NCI-H82 (cell line): Measurements from ENCODE around the gene IL1RN.
"Not testable (repeated sequence)": the region's sequence is repeated elsewhere in the genome, so short reads cannot be mapped to it uniquely, and the experiment has no call there.

Experiments
- DNase-seq: peaks from one replicate; lab custom pipeline; 2025; lab: John Stamatoyannopoulos, UW

IL1RN gene

DNA sequence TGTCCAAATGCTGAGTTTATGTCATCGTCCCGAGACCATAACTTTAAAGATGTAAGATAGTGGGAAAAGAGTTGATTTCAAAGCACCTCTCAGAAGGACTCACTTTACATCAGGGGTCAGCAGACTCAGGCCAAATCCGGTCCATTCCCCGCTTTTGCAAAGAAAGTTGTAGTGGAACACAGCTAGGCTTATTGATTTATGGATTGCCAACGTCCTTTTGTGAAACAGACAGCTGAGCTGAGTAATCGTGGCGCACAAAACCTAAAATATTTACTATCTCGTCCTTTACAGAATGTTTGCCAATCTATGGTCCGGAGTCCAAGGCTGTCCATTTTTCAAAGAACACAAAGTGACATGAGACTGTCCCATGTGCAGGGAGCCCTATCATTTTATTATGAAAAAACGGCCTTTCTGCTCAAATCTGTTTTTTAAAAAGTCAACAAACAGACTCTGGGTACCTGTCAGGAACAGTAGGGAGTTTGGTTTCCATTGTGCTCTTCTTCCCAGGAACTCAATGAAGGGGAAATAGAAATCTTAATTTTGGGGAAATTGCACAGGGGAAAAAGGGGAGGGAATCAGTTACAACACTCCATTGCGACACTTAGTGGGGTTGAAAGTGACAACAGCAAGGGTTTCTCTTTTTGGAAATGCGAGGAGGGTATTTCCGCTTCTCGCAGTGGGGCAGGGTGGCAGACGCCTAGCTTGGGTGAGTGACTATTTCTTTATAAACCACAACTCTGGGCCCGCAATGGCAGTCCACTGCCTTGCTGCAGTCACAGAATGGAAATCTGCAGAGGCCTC is at the start of gene IL1RN:
Gene IL1RN, plus strand, starts transcription at position 754 of the 801 bp plus-strand sequence. Its CDS starts 27 bp downstream, at position 781.
- DNase-seq: no peak

DNA sequence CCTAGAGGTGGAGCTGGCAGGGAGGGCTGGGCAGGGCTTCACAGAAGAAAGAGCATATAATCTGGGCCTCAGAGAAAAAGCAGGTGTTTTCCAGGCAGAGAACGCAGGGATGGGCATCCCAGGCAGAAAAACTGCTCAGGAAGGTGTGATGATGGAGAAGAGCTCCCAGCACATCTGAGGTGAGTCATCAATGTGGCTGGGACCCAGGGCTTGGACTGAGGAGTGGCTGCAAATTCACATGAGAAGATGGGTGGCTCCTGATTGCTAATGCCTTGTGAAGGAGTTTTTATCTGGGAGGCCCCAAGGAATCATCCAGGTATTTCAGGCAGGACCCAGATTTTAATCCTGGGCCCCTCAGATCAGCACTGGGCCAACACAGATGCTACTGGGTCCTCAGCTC is 49.5 kb upstream of the IL1RN start:
- DNase-seq: no peak

- no peak for DNase-seq
Measured at GRCh38 chr2:113078350-113078839, 49.0 kb upstream of the IL1RN start.

DNA sequence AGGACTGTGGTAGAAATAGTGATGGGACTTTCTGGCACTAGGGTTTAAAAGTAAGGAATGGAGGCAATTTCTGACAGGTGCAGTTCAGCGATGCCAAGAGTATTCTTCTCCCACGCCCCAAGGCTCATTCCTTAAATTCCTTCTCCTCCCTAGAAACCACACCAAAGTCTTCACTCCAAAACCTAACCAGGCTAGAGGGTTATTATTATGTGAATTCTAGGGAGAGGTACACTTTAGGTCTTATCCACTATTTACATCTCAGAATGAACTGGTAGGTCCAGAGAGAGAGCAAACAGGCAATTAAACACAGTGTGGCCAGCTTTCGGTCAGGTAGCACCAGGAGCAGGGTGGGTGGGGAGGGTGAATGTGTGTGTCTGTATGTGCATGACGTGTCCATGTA is 48.3 kb upstream of the IL1RN start:
- no peak for DNase-seq

DNA sequence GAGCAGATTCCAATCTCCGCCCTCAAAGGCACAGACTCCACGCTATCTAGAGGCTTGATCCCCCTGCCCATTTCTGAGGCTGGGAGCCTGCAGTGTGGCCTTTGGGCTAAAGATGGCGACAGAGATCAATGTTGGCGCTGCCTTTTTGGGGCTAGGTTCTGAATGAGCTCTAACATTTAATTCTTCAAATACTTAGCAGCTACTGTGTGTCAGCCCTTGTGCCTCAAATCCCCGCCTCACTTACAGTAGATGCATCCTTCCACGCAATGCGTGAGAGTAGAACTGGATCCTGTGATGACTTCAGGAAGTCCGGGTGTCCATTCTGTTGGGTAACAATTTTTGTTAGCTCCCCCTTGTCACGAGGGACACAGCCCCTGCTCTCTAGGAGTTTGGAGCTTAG is 47.3 kb upstream of the IL1RN start:
- peak; percentile 81 for DNase-seq

DNA sequence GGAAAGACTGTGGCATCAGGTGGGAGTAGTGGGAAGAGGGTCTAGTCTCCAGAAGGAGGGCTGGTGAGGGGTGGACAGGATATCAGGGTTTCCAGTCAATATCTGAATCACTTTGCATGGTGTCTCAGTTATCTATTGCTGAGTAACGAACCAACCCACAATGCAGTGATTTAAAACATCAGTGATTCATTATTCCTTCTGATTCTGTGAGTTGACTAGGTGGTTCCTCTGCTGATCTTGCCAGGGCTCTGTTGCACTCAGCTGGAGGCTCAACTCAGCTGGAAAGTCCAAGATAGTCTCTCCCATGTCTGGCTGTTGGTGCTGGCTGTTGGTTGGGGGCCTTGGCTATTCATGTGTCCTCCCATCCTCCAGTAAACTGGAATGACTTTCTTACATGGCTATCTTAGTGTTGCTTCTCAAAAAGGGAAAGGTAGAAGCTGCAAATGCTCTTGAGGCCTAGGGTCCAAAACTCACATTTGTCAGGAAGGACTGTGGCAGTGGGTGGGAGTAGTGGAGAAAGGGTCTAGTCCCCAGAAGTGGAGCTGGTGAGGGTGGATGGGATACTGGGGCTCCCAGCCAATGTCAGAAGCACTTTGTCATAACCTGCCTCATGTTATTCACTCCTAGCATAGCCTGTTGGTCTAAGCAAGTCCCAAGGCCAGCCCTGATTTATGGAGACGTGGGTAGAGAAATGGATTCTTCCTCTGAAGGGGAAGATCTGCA is 45.7 kb upstream of the IL1RN start:
- no peak for DNase-seq

DNA sequence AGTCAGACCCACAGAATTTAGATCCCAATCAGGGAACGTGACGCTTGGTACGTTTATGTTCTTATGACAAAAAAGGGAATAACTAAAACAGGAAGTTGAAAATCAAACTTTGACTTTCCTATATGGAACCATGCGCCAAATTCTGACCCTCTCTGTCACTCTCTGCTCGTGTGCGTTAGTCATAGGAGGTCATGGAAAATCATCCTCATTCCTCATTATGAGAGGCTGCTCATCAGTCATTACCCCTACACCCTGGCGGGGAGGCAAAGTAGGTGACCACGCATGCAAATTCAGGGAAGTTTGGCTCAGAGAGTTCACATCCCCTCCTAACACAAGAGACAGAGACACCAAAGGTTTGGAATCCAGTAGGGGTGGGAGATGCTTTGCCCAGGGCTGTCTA is 44.1 kb upstream of the IL1RN start:
- DNase-seq: no peak

GRCh38 chr2:113084249-113085000 is 43.0 kb upstream of the IL1RN start:
- peak; percentile 51 for DNase-seq

DNA sequence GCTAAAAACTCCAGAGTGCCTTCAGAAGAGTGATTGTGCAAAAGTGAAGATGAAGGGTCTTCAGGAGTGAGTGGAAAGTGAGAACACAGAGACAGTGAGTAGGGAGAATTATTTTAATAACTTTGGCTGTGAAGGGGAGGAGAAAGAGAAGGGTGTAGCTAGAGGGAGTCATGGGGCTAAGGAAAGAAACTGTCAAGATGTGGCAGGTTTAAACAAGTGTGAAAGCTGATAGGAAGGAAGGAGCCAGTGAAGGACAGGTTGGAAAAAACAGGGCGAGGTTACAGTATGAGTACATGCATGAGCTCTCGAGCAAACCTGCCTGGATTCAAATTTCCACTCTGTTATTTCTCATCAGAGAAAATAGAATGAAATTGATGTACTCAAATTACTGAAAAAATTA is 41.9 kb upstream of the IL1RN start:
- no peak for DNase-seq

DNA sequence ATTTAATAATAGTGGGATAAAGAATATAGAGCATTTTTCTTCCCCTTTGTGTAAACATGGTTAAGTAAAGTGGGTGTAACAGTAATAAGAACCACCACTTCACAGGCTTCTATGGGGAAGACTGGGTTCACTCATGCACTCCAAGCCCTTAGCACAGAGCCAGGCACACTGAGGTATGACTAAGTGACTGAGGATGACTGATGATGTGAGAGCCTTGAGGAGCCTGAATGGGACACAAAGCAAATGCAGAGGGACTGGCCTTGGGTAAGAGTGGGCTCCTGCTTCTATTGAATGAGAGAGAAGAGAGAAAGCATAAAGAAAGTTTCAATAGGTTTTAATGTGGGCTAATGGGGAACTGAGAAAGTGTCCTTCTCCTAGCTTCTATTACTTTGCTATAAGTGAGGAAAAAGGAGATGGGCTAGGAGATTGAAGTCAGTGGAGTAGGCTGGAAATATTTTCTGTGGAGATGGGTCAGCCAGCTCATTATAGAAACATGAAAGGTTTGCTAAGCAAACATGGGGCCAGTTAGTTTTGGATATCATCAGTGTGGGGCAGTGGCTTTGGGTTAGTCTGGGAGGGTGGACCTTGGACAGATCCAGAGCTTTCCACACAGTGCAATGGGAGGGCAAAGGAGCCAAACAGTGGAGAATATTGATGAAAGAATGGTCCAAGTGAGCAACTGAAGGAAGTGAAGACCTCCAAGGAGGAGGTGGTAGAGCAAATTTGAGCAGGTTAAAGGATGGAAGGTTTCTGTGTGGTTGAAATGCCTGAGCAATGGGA is 39.0 kb upstream of the IL1RN start:
- DNase-seq: no peak

GRCh38 chr2:113089916-113090315 is 37.5 kb upstream of the IL1RN start:
- DNase-seq: no peak

DNA sequence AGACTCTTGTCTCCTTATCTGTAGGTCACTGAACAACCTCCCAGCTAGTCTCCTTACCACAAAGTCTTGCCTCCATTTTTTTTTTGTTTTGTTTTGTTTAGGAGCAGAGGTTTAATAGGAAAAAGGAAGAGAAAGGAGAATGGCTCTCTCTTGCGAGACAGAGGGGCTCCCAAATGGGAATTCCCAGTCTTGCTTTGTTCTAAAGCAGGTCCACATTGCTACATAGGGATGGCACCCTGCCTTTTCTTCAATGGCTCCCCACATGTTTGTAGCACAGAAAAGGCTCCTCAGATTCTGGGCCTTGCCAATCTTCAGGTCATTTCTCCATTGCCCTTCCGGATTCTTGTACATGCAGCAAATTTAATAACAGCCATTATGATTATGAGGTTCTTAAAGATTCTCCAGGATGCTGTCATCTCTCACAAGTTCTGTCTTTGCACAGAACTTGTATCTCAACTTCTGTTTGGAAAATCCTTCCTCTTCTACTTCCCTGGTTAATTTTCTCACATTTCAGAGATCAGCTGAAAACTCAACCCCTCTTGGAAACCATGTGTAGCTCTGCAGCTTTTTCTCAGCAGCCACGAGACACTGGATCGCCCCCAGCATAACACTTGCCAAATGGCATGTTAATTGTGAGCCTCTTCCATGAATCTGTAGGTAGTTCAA is 36.0 kb upstream of the IL1RN start:
- no peak for DNase-seq

- DNase-seq: no peak
Measured at GRCh38 chr2:113092864-113093612, 34.4 kb upstream of the IL1RN start.

DNA sequence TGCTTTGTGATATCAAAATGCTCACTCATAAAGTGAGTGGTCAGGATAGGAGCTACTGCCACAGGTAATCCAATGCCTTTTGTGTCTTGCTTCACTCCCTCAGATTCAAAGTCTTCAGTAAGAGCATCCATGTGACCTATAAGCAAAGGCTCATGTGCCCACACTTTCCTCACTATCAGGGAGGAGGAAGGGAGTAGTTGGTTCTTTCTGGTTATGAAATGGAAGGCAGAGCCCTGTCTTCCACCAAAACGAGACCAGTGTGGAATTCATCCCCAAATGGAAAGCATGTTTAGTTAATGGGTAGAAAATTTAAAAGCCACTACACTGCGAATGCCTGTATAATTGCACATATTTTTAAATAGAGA is 33.8 kb upstream of the IL1RN start:
- no peak for DNase-seq

- DNase-seq: not testable (repeated sequence)
Measured at GRCh38 chr2:113096306-113096705, 31.1 kb upstream of the IL1RN start.

DNA sequence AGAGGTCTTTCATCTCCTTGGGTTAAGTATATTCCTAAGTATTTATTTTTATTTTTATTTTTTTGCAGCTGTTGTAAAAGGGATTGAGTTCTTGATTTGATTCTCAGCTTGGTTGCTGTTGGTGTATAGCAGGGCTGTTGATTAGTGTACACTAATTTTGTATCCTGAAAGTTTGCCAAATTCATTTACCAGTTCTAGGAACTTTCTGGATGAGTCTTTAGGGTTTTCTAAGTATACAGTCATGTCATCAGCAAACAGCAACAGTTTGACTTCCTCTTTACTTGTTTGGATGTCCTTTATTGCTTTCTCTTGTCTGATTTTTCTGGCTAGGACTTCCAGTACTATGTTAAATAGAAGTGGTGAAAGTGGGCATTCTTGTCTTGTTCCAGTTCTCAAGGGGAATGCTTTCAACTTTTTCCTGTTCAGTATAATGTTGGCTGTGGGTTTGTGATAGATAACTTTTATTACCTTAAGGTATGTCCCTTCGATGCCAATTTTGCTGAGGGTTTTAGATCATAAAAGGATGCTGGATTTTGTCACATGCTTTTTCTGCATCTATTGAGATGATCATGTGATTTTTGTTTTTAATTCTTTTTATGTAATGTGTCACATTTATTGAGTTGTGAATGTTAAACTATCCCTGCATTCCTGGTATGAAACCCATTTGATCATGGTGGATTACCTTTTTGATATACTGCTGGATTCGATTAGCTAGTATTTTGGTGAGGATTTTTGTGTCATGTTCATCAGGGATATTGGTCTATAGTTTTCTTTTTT is 30.4 kb upstream of the IL1RN start:
- DNase-seq: not testable (repeated sequence)

DNA sequence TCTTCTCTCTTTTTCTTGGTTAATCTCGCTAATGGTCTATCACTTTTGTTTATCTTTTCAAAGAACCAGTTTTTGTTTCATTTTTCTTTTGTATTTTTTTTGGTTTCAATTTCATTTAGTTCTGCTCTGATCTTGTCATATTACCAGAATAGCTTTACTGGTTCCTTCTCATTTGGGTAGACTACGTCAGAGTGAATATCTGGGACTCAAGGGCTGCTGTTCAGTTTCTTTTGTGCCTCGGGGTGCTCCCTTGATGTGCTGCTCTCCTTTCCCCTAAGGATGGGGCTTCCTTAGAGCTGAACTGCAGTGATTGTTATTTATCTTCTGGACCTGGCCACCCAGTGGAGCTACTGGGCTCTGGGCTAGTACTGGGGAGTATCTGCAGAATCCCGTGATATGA is 29.4 kb upstream of the IL1RN start:
- no peak for DNase-seq

- DNase-seq: no peak
Measured at GRCh38 chr2:113098532-113098931, 28.9 kb upstream of the IL1RN start.

GRCh38 chr2:113102133-113102532 is 25.3 kb upstream of the IL1RN start:
- DNase-seq: no peak

GRCh38 chr2:113103277-113103676 is 24.1 kb upstream of the IL1RN start:
- DNase-seq: no peak
